Measurements from ENCODE around the gene MRPL38. TPM values are rescaled to one million over a fixed set of nuclear protein-coding genes. Genes with fewer than 3 reads are reported as not detected.

The MRPL38 gene
- total RNA-seq (2021; ENCODE audit: unreplicated experiment) (219 TPM), Bru-seq, nascent RNA (percentile 78 among the genes with signal in this experiment), BruChase-seq, experiment 1, labeled RNA remaining after a 6-hour chase (percentile 86 among the genes with signal in this experiment), BruChase-seq, experiment 2, labeled RNA remaining after a 2-hour chase (percentile 87 among the genes with signal in this experiment)
- polyA plus RNA-seq (2012): 114 and 130 TPM in 2 replicates
- long read RNA-seq, transcript MRPL38-201 (9 exons, 1,888 nt): major isoform, 319 of 366 reads
- long read RNA-seq, partial matches to known transcripts: 11 of 366 reads
- long read RNA-seq, other reads (novel, unspliced or antisense): 33 of 366 reads

- peak within 1 kb of the TSS; percentile 80 for H3K27ac ChIP-seq (ENCODE audit: low read depth, low read length)
These were observed at the start of gene MRPL38 for GRCh38 chr17:75904749-75905521. Gene MRPL38, minus strand, starts transcription at chr17:75904884. Its CDS starts 9 bp downstream, at chr17:75904875.

More at GRCh38 chr17:75904749-75905521, at the start of gene MRPL38:
- CTCF ChIA-PET: interaction anchor here (0.7 to 2.8 kb wide), 23 partner anchors 10 to 492 kb away, joined by 3 to 68 read pairs (median 4); partner anchors contain the start of genes CDK3, FBF1, TRIM47 and UBALD2
- POLR2A ChIA-PET: interaction anchor here (0.6 to 2.7 kb wide), 20 partner anchors 10 to 326 kb away, joined by 3 to 11 read pairs (median 4); partner anchors contain the start of genes ACOX1, CDK3, FBF1 and TEN1
- H2AFZ ChIP-seq (ENCODE audit: low read depth, low read length, poor library complexity, severe bottlenecking): peak within 1 kb of the TSS; percentile 80
- H3K4me2 ChIP-seq (ENCODE audit: low read length): peak within 1 kb of the TSS; percentile 100
- RAD21 ChIA-PET (ENCODE audit: low non-redundant PET in 1 of 2, low total read pairs in 2 of 2, uncharacterized antibody in 2 of 2, unreplicated experiment in 2 of 2): interaction anchor here (0.6 to 1.4 kb wide), 7 partner anchors 15 to 217 kb away, joined by 3 to 7 read pairs (median 5); partner anchors contain the start of gene CDK3 (in 1 of the 2)
- peak within 1 kb of the TSS; percentile 98 for H3K9ac ChIP-seq (ENCODE audit: low read length)
- no peaks in the 10 kb centered on the region for H3K27me3 ChIP-seq (ENCODE audit: insufficient read depth, low read length)
- DNase-seq (ENCODE audit: low read depth, low spot score) (peak; percentile 96), ATAC-seq (peak; percentile 95)
- peaks cover 15 to 21% of the 10 kb centered on the region in 2 experiments for H3K36me3 ChIP-seq (ENCODE audit: control insufficient read depth in 1 of 2, insufficient read depth in 2 of 2, low read length in 2 of 2)
- BruUV-seq (replicated peaks): TSS peak; percentile 96
- H4K20me1 ChIP-seq (ENCODE audit: insufficient read depth): no peaks in the 10 kb centered on the region
- intact Hi-C loops (cut with micrococcal nuclease): loop anchor here (1.0 to 10.0 kb wide), 6 partner anchors 22 to 374 kb away; partner anchors contain the start of genes ACOX1, EXOC7, FBF1 and TEN1
- no peaks in the 10 kb centered on the region for H3K9me2 ChIP-seq (ENCODE audit: insufficient read depth)
- peaks cover 29% of the 10 kb centered on the region for H3K79me2 ChIP-seq (ENCODE audit: insufficient read depth, low read length)
- H3K4me3 ChIP-seq (replicated peaks in 1 of 2; ENCODE audit: low read depth in 1 of 2, low read length in 2 of 2): peak within 1 kb of the TSS; percentile 88 to 100
- peaks cover 24 to 36% of the 10 kb centered on the region in 2 experiments for H3K4me1 ChIP-seq (ENCODE audit: control insufficient read depth in 1 of 2, insufficient read depth in 2 of 2, low read length in 2 of 2)
- no peaks in the 10 kb centered on the region for H3K9me3 ChIP-seq (ENCODE audit: control insufficient read depth in 1 of 2, insufficient read depth in 1 of 2, low read depth in 1 of 2, low read length in 2 of 2)
- peak; percentile 34 for TF ChIP-seq POLR2A (IDR thresholded peaks at IDR 0.05; ENCODE audit: borderline replicate concordance, extremely low read depth, insufficient read depth, insufficient read length)
- no peak for TF ChIP-seq ATF3 (IDR thresholded peaks at IDR 0.05)
- TF ChIP-seq EGR1 (IDR thresholded peaks at IDR 0.05; ENCODE audit: low read depth): peak; percentile 89
- no peak for TF ChIP-seq FOSL1 (IDR thresholded peaks at IDR 0.05; ENCODE audit: low read depth)
- peak; percentile 64; the same call in 1 of the 2 replicates for TF ChIP-seq SIN3A (IDR thresholded peaks at IDR 0.05; ENCODE audit: low read depth)
- peak; percentile 88 for TF ChIP-seq SP1 (IDR thresholded peaks at IDR 0.05; ENCODE audit: low read depth)
- peak; percentile 80 for TF ChIP-seq CBX3 (IDR thresholded peaks at IDR 0.05; ENCODE audit: low read depth)
- TF ChIP-seq CTCF (IDR thresholded peaks at IDR 0.05 in 2 of 3, conservative IDR thresholded peaks at IDR 0.05 in 1 of 3; ENCODE audit: borderline replicate concordance in 1 of 3, insufficient read depth in 1 of 3, low read depth in 2 of 3, low read length in 2 of 3): peak; percentile 98
- TF ChIP-seq TCF7L2 (IDR thresholded peaks at IDR 0.05; ENCODE audit: borderline replicate concordance, extremely low read depth, insufficient read depth, insufficient read length): peak; percentile 51
- no peak; the same call in 1 of the 2 replicates for TF ChIP-seq SRF (IDR thresholded peaks at IDR 0.05; ENCODE audit: low read depth)
- TF ChIP-seq, protein P1, sequence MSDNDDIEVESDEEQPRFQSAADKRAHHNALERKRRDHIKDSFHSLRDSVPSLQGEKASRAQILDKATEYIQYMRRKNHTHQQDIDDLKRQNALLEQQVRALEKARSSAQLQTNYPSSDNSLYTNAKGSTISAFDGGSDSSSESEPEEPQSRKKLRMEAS (IDR thresholded peaks at IDR 0.05): peak; percentile 98
- TF ChIP-seq YY1 (IDR thresholded peaks at IDR 0.05; ENCODE audit: extremely low read depth, insufficient replicate concordance, low read depth, low read length): peak; percentile 96
- peak; percentile 100 for TF ChIP-seq RAD21 (IDR thresholded peaks at IDR 0.05; ENCODE audit: low read depth)
- TF ChIP-seq POLR2AphosphoS5 (IDR thresholded peaks at IDR 0.05; ENCODE audit: low read depth, low read length): peak; percentile 85
- no peak for TF ChIP-seq REST (IDR thresholded peaks at IDR 0.05; ENCODE audit: low read depth)
- peak; percentile 82; the same call in 1 of the 2 replicates for TF ChIP-seq ZFX (IDR thresholded peaks at IDR 0.05)
